H1 (cell line): ENCODE measurements around the gene SCCPDH. TPM values are rescaled to one million over a fixed set of nuclear protein-coding genes. Genes with fewer than 3 reads are reported as not detected.

Experiments used
- NRF1 ChIP-seq: IDR thresholded peaks from 2 replicates; pipeline ENCODE4 v1.6.1; 2011; ENCODE audit warnings: mild to moderate bottlenecking, low read depth, low read length, improper control_type of control experiment
- TAF7 ChIP-seq: optimal IDR thresholded peaks from 2 replicates; pipeline ENCODE3; 2011; ENCODE audit warnings: low read depth, mild to moderate bottlenecking, inconsistent platforms, low read length, moderate library complexity, borderline replicate concordance
- polyA plus RNA-seq, 7 experiments: library from polyadenylated mRNA; depleted of rRNA in 3 of 7; stranded (reverse) in 5 of 7; unstranded in 2 of 7; fragments of >200 nt in 5 of 7; fragments of 200-250 nt in 2 of 7; gene quantifications; 1 replicate in 5 of 7; 2 replicates in 1 of 7; 4 replicates in 1 of 7; pipeline versions ENCODE4 v1.2.1 to v1.2.3, GENCODE V29; 2011 to 2013; ENCODE audit warnings: missing spikeins in 2 of 7, mixed read lengths in 2 of 7
- total RNA-seq: library from RNA; stranded (reverse); fragmentation: NEBNext Ultra II Directional; extraction: Animal tissue kit (Norgen Biotek cat#: 25700); gene quantifications from 2 replicates; pipeline ENCODE4 v1.2.1, GENCODE V29; 2021

The SCCPDH gene
- total and polyA plus RNA-seq, 2 of the 8 experiments (the other 6 are each of a cell fraction or from before 2014, with no cell fraction given) = 9.5 to 17.0 TPM

DNA sequence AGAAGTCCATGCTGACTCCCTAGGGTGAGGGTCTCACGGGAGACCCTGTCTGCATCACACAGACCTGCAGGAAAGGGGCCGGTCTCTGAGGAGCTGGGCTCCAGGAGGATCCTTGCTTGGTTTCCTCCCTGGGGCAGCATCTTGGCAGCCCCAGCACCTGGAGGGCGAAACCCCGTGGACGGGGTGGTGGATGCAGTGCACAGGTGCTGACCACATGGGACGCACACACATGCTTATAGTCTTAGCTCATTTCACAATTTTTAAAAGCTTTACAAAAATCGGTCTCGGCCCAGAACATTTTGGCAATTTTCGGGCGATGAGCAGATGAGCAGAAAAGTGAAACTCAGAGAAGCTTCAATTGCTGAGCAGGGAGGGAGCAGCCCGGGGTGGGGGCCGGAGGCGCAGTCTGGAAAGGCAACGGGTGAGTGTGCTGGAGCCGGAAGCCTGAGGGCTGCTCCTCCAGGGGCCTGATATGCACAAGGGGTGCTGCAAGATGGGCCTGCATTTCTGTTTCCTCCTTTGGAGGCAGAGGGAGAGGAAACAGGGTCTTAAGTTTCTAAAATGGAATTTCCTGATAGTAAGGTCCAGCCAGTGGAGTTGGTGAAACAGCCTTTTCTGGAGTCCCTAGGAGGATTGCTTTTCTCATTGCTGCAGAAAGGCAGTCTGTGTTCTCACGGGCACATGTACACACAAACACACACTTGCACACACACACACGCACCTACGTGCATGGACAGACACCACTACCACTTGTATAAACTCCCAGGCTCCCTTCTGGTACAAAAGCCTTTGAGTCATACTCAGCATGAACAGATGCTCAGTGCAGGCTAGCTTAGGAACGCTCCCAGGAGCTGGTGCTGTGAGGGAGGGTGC, 60.6 kb downstream of the SCCPDH start (continued):
- TF ChIP-seq TAF7 (no peak), NRF1 (no peak)
- TF ChIP-seq, all 59 proteins: peak for 0
